IMR-90 (cell line): Measurements from ENCODE around the gene TSSC4. TPM values are rescaled to one million over a fixed set of nuclear protein-coding genes. Genes with fewer than 3 reads are reported as not detected.

ENCODE experiments used
- ATAC-seq: fragments of 200-7000 bp; cut with Tn5 transposase; 2 replicates; pipeline ENCODE4 v1.9.1; 2020; ENCODE audit warnings: low read depth, mild to moderate bottlenecking, moderate library complexity
- BruUV-seq: library from RNA; stranded (reverse); fragments of 400-500 nt; replicated peaks from 2 replicates; lab custom pipeline; 2021; lab: Mats Ljungman, UMichigan
- CTCF ChIA-PET: fragments of 300-600 bp; formaldehyde crosslinking; extraction: SDS; loops from one replicate; lab custom pipeline; 2021; ENCODE audit warnings: antibody characterized with exemption; lab: Yijun Ruan, JAX
- POLR2A ChIA-PET: fragments of 300-600 bp; sonication (Branson Sonifier 250); formaldehyde crosslinking; loops from one replicate; lab custom pipeline; 2022; ENCODE audit warnings: antibody characterized with exemption; ENCODE audit not compliant: unreplicated experiment; lab: Charles Lee
- DNase-seq: peaks from one replicate; pipeline ENCODE4 v3.0.0; 2013
- H2AFZ ChIP-seq: replicated peaks from 2 replicates; pipeline ENCODE3; 2013; ENCODE audit warnings: low read length, mild to moderate bottlenecking; ENCODE audit not compliant: poor library complexity
- H2AK5ac ChIP-seq: 2 replicates; pipeline ENCODE4 v1.6.1; 2013; ENCODE audit warnings: low read depth, low read length, inconsistent platforms
- H2AK9ac ChIP-seq: replicated peaks from 2 replicates; pipeline ENCODE3; 2013; ENCODE audit warnings: mild to moderate bottlenecking, low read depth, low read length, moderate library complexity; ENCODE audit not compliant: poor library complexity
- H2BK120ac ChIP-seq: 2 replicates; pipeline ENCODE4 v1.6.1; 2013; ENCODE audit warnings: low read depth, low read length, inconsistent platforms
- H2BK15ac ChIP-seq: 3 replicates; pipeline ENCODE4 v1.6.1; 2013; ENCODE audit warnings: low read depth, low read length, inconsistent platforms
- H2BK20ac ChIP-seq: 2 replicates; pipeline ENCODE4 v1.6.1; 2013; ENCODE audit warnings: low read depth, mild to moderate bottlenecking, inconsistent platforms, low read length, moderate library complexity
- H2BK5ac ChIP-seq: 2 replicates; pipeline ENCODE4 v1.6.1; 2013; ENCODE audit warnings: mild to moderate bottlenecking, low read depth, low read length, inconsistent platforms; ENCODE audit not compliant: poor library complexity, severe bottlenecking
- H3K14ac ChIP-seq: replicated peaks from 2 replicates; pipeline ENCODE4 v1.6.1; 2013; ENCODE audit warnings: low read depth, low read length, inconsistent platforms
- H3K18ac ChIP-seq: 2 replicates; pipeline ENCODE4 v1.6.1; 2013; ENCODE audit warnings: low read depth, low read length, control low read depth
- H3K23ac ChIP-seq: 2 replicates; pipeline ENCODE4 v1.6.1; 2013; ENCODE audit warnings: low read depth, low read length, inconsistent platforms
- H3K27ac ChIP-seq: 2 replicates; pipeline ENCODE4 v1.5.1; 2013; ENCODE audit warnings: mild to moderate bottlenecking, control low read depth, low read length; ENCODE audit not compliant: insufficient read depth
- H3K27me3 ChIP-seq: 2 replicates; pipeline ENCODE4 v1.6.1; 2013; ENCODE audit warnings: low read length; ENCODE audit not compliant: control insufficient read depth, insufficient read depth
- H3K36me3 ChIP-seq: 2 replicates; pipeline ENCODE4 v1.6.1; 2013; ENCODE audit warnings: low read length, mixed read lengths; ENCODE audit not compliant: control insufficient read depth, insufficient read depth
- H3K4ac ChIP-seq: 2 replicates; pipeline ENCODE4 v1.6.1; 2013; ENCODE audit warnings: low read depth, low read length, inconsistent platforms
- H3K4me1 ChIP-seq: 2 replicates; pipeline ENCODE4 v1.6.1; 2013; ENCODE audit warnings: low read length, mixed read lengths; ENCODE audit not compliant: control insufficient read depth, insufficient read depth
- H3K4me2 ChIP-seq: 2 replicates; pipeline ENCODE4 v1.6.1; 2013; ENCODE audit warnings: low read depth, mild to moderate bottlenecking, control low read depth, low read length, moderate library complexity
- H3K4me3 ChIP-seq: 2 replicates; pipeline ENCODE4 v1.5.1; 2013; ENCODE audit warnings: low read depth, mild to moderate bottlenecking, control low read depth, low read length, moderate library complexity; ENCODE audit not compliant: insufficient read depth
- H3K56ac ChIP-seq: 2 replicates; pipeline ENCODE4 v1.6.1; 2013; ENCODE audit warnings: low read length, inconsistent platforms; ENCODE audit not compliant: insufficient read depth; ENCODE audit errors: extremely low read depth
- H3K79me1 ChIP-seq, 2 experiments: 2 replicates each; pipeline ENCODE4 v1.6.1; 2013; ENCODE audit warnings: low read length in 2 of 2, inconsistent platforms in 1 of 2, low read depth in 1 of 2
- H3K9ac ChIP-seq: 2 replicates; pipeline ENCODE4 v1.6.1; 2013; ENCODE audit warnings: low read depth, low read length, control low read depth
- H3K9me1 ChIP-seq: 2 replicates; pipeline ENCODE4 v1.6.1; 2013; ENCODE audit warnings: low read length, inconsistent platforms; ENCODE audit not compliant: insufficient read depth
- H3K9me3 ChIP-seq: 2 replicates; pipeline ENCODE4 v1.6.1; 2013; ENCODE audit warnings: low read length; ENCODE audit not compliant: control insufficient read depth, insufficient read depth
- H4K20me1 ChIP-seq: 2 replicates; pipeline ENCODE4 v1.6.1; 2013; ENCODE audit warnings: low read length, inconsistent platforms; ENCODE audit not compliant: insufficient read depth
- H4K5ac ChIP-seq: 2 replicates; pipeline ENCODE4 v1.6.1; 2013; ENCODE audit warnings: mild to moderate bottlenecking, low read depth, low read length, control low read depth
- H4K8ac ChIP-seq, 2 experiments: 2 replicates each; pipeline ENCODE4 v1.6.1; 2013; ENCODE audit warnings: low read depth in 2 of 2, low read length in 2 of 2, control low read depth in 1 of 2, inconsistent platforms in 1 of 2
- H4K91ac ChIP-seq: 2 replicates; pipeline ENCODE4 v1.6.1; 2013; ENCODE audit warnings: low read depth, low read length, inconsistent platforms; ENCODE audit not compliant: insufficient read depth
- CEBPB ChIP-seq: IDR thresholded peaks from 2 replicates; pipeline ENCODE4 v1.6.1; 2012; ENCODE audit warnings: low read depth, low read length, improper control_type of control experiment
- CHD1 ChIP-seq: IDR thresholded peaks from 2 replicates; pipeline ENCODE4 v1.6.1; 2012; ENCODE audit warnings: low read depth, low read length, improper control_type of control experiment
- ELK1 ChIP-seq: fragments of 150-350 bp; IDR thresholded peaks from 2 replicates; pipeline ENCODE4 v1.6.1; 2016; ENCODE audit warnings: low read depth, mild to moderate bottlenecking, low read length, moderate library complexity, borderline replicate concordance
- FOS ChIP-seq: fragments of 150-350 bp; IDR thresholded peaks from 2 replicates; pipeline ENCODE4 v1.6.1; 2016; ENCODE audit warnings: low read depth, low read length
- MAFK ChIP-seq: IDR thresholded peaks from 2 replicates; pipeline ENCODE4 v1.6.1; 2012; ENCODE audit warnings: low read depth, low read length, improper control_type of control experiment
- MXI1 ChIP-seq: IDR thresholded peaks from 2 replicates; pipeline ENCODE4 v1.6.1; 2012; ENCODE audit warnings: low read depth, mild to moderate bottlenecking, low read length, moderate library complexity, borderline replicate concordance
- NFE2L2 ChIP-seq: fragments of 150-350 bp; IDR thresholded peaks from 2 replicates; pipeline ENCODE4 v1.6.1; 2016; ENCODE audit warnings: low read depth, mild to moderate bottlenecking, low read length
- POLR2A ChIP-seq: IDR thresholded peaks from 2 replicates; pipeline ENCODE4 v1.6.1; 2012; ENCODE audit warnings: mild to moderate bottlenecking, low read depth, low read length
- RAD21 ChIP-seq: IDR thresholded peaks from 2 replicates; pipeline ENCODE4 v1.6.1; 2012; ENCODE audit warnings: low read length, improper control_type of control experiment
- RCOR1 ChIP-seq: IDR thresholded peaks from 2 replicates; pipeline ENCODE4 v1.6.1; 2012; ENCODE audit warnings: mild to moderate bottlenecking, low read length, improper control_type of control experiment; ENCODE audit not compliant: insufficient replicate concordance
- RFX5 ChIP-seq: IDR thresholded peaks from 2 replicates; pipeline ENCODE4 v1.8.0; 2012; ENCODE audit warnings: low read depth, mild to moderate bottlenecking, low read length, moderate library complexity
- SMC3 ChIP-seq: fragments of 150-350 bp; IDR thresholded peaks from 2 replicates; pipeline ENCODE4 v1.6.1; 2016; ENCODE audit warnings: low read depth, mild to moderate bottlenecking, antibody characterized with exemption, low read length, moderate library complexity
- WGBS, 2 experiments: methylation state at CpG; one replicate each; pipeline versions ENCODE4 v1.1.5 to v1.1.7; 2013; ENCODE audit warnings: missing lambda C conversion rate in 2 of 2; ENCODE audit not compliant: insufficient read length in 1 of 2; ENCODE audit errors: extremely low coverage in 2 of 2; 5-methylcytosine and 5-hydroxymethylcytosine counted together
- dilution Hi-C: fragments of 300-500 bp; cut with HindIII; formaldehyde crosslinking; loops from one replicate; pipeline ENCODE4 v1.14.3; 2018; ENCODE audit warnings: low sequenced_read_pairs; ENCODE audit not compliant: unreplicated experiment
- in situ Hi-C: fragments of 300-500 bp; cut with MboI; formaldehyde crosslinking; loops from 3 replicates; pipeline ENCODE4 v1.14.3; 2019; ENCODE audit warnings: low sequenced_read_pairs, inconsistent platforms, mixed read lengths
- intact Hi-C: fragments of 100-400 bp; cut with micrococcal nuclease; formaldehyde crosslinking; loops from 2 replicates; pipeline ENCODE4 v1.10.0; 2022
- polyA plus RNA-seq, 3 experiments: library from polyadenylated mRNA; depleted of rRNA; stranded (reverse); fragments of >200 nt; gene quantifications; 2 replicates each; pipeline ENCODE4 v1.2.3, GENCODE V29; 2012; ENCODE audit warnings: low replicate concordance in 1 of 3
- total RNA-seq: library from RNA; depleted of rRNA; stranded (reverse); fragments of >200 nt; gene quantifications from 2 replicates; pipeline ENCODE4 v1.2.3, GENCODE V29; 2012

The TSSC4 gene
- total and polyA plus RNA-seq, 2 of the 4 experiments (the other 2 are of a cell fraction) = 34.9 to 40.0 TPM

- dilution Hi-C loops = no loop called here
- no peak for TF ChIP-seq ELK1
- TF ChIP-seq SMC3 = no peak
- TF ChIP-seq NFE2L2 = no peak
- no peak for TF ChIP-seq RAD21
- no peak for TF ChIP-seq CEBPB
- TF ChIP-seq CHD1 = no peak
- no peak for TF ChIP-seq RFX5
- TF ChIP-seq MXI1 = no peak
- TF ChIP-seq FOS = no peak
- no peak for TF ChIP-seq POLR2A
- no peak for TF ChIP-seq MAFK
- no peak for TF ChIP-seq RCOR1
- WGBS, 2 experiments = 100% methylated on average over 1 of the region's 7 CpGs; no CpG with 5 or more reads in 1 of the 2 experiments
- no peak overlapping the region for H3K4ac ChIP-seq
- no peak overlapping the region for H3K4me3 ChIP-seq
- intact Hi-C loops = no loop called here
- peak overlapping the region; percentile 69 for H3K27ac ChIP-seq
- H2BK5ac ChIP-seq = no peak overlapping the region
- no peak overlapping the region for H4K91ac ChIP-seq
- no peak overlapping the region for H2AK5ac ChIP-seq
- H3K23ac ChIP-seq = no peak overlapping the region
- no peak overlapping the region for H2BK120ac ChIP-seq
- ATAC-seq (no peak), DNase-seq (no peak)
- no TSS peak for BruUV-seq
- no peaks in the 10 kb centered on the region for H3K9me3 ChIP-seq
- peak overlapping the region; percentile 81 for H2AK9ac ChIP-seq
- no peak overlapping the region for H4K5ac ChIP-seq
- peak overlapping the region; percentile 59; the same call in 1 of the 2 replicates for H3K9ac ChIP-seq
- peaks cover 10 to 39% of the 10 kb centered on the region in 2 experiments for H3K79me1 ChIP-seq
- in situ Hi-C loops = no loop called here
- H2BK20ac ChIP-seq = no peak overlapping the region
- CTCF ChIA-PET = no interaction called here
- no peaks in the 10 kb centered on the region for H3K27me3 ChIP-seq
- no peaks in the 10 kb centered on the region for H3K9me1 ChIP-seq
- H2AFZ ChIP-seq = no peak overlapping the region
- no peaks in the 10 kb centered on the region; the same call in 1 of the 2 replicates for H4K20me1 ChIP-seq
- peak overlapping the region; percentile 78 to 84; a peak in 3 of 4 replicates for H4K8ac ChIP-seq
- peaks cover 46% of the 10 kb centered on the region for H3K36me3 ChIP-seq
- no peak overlapping the region for H2BK15ac ChIP-seq
- POLR2A ChIA-PET = no interaction called here
- peaks cover 9% of the 10 kb centered on the region for H3K4me1 ChIP-seq
- H3K4me2 ChIP-seq = no peak overlapping the region
- H3K56ac ChIP-seq = no peak overlapping the region
- H3K14ac ChIP-seq = no peak overlapping the region
- H3K18ac ChIP-seq = no peak overlapping the region
Measured at GRCh38 chr11:2398664-2399355, 1.7 kb upstream of the TSSC4 start.
